OCI-LY7 (cell line): ENCODE data around the gene TFAP2E. TPM values are rescaled to one million over a fixed set of nuclear protein-coding genes. Genes with fewer than 3 reads are reported as not detected.

Experiments used
- BruUV-seq: library from RNA; stranded (reverse); fragments of 400-500 nt; replicated peaks from 2 replicates; lab custom pipeline; 2021; lab: Mats Ljungman, UMichigan
- CTCF ChIA-PET: fragments of 300-600 bp; sonication (Branson Sonifier 250); formaldehyde crosslinking; loops from one replicate; lab custom pipeline; 2022; ENCODE audit warnings: antibody characterized with exemption; ENCODE audit not compliant: unreplicated experiment; lab: Charles Lee
- POLR2A ChIA-PET: fragments of 300-600 bp; sonication (Branson Sonifier 250); formaldehyde crosslinking; loops from one replicate; lab custom pipeline; 2022; ENCODE audit warnings: antibody characterized with exemption; lab: Charles Lee
- DNase-seq: peaks from one replicate; pipeline ENCODE4 v3.0.0-alpha.2; 2015; ENCODE audit warnings: low spot score
- H2AFZ ChIP-seq: fragments of 200-600 bp; sonication (generic), shearing (Covaris generic); 2 replicates; pipeline ENCODE4 v1.6.1; 2014; ENCODE audit warnings: mild to moderate bottlenecking, antibody characterized with exemption, low read length, moderate library complexity
- H3K27ac ChIP-seq: fragments of 200-600 bp; sonication (generic); 2 replicates; pipeline ENCODE4 v1.5.1; 2014; ENCODE audit warnings: mixed run types, low read depth, mild to moderate bottlenecking, moderate library complexity, low read length, inconsistent platforms; ENCODE audit not compliant: poor library complexity, severe bottlenecking
- H3K36me3 ChIP-seq: fragments of 200-600 bp; sonication (generic); 2 replicates; pipeline ENCODE4 v1.6.1; 2014; ENCODE audit warnings: mild to moderate bottlenecking, antibody characterized with exemption, low read length, moderate library complexity, mixed read lengths; ENCODE audit not compliant: insufficient read depth
- H3K4me1 ChIP-seq: fragments of 200-600 bp; sonication (generic); 2 replicates; pipeline ENCODE4 v1.5.1; 2014; ENCODE audit warnings: mild to moderate bottlenecking, low read length; ENCODE audit not compliant: insufficient read depth, poor library complexity, severe bottlenecking
- H3K4me2 ChIP-seq: fragments of 200-600 bp; sonication (generic); 2 replicates; pipeline ENCODE4 v1.6.1; 2014; ENCODE audit warnings: mild to moderate bottlenecking, low read length
- H3K4me3 ChIP-seq: fragments of 200-600 bp; sonication (generic); 2 replicates; pipeline ENCODE4 v1.5.1; 2014; ENCODE audit warnings: mild to moderate bottlenecking, low read depth, low read length; ENCODE audit not compliant: poor library complexity, severe bottlenecking
- H3K79me2 ChIP-seq: fragments of 200-600 bp; sonication (generic); 2 replicates; pipeline ENCODE4 v1.6.1; 2016; ENCODE audit warnings: low read depth, mild to moderate bottlenecking, low read length, moderate library complexity, mixed read lengths; ENCODE audit not compliant: insufficient read depth
- H3K9me2 ChIP-seq: fragments of 200-600 bp; sonication (generic); 2 replicates; pipeline ENCODE4 v1.6.1; 2016; ENCODE audit warnings: mild to moderate bottlenecking, low read length, mixed read lengths; ENCODE audit not compliant: insufficient read depth
- H3K9me3 ChIP-seq: fragments of 200-600 bp; sonication (generic); 2 replicates; pipeline ENCODE4 v1.6.1; 2014; ENCODE audit warnings: mild to moderate bottlenecking, mixed run types, low read length, mixed read lengths
- H4K20me1 ChIP-seq: fragments of 200-600 bp; sonication (generic); 2 replicates; pipeline ENCODE4 v1.6.1; 2014; ENCODE audit warnings: mild to moderate bottlenecking, antibody characterized with exemption, low read length, moderate library complexity, mixed read lengths; ENCODE audit not compliant: insufficient read depth
- EZH2phosphoT487 ChIP-seq: fragments of 200-600 bp; sonication (generic); IDR thresholded peaks from 2 replicates; pipeline ENCODE4 v1.6.1; 2018; ENCODE audit warnings: low read depth, borderline replicate concordance, mild to moderate bottlenecking, mixed run types, antibody characterized with exemption, low read length, moderate library complexity, mixed read lengths
- intact Hi-C: fragments of 100-400 bp; cut with micrococcal nuclease; formaldehyde crosslinking; loops from one replicate; pipeline ENCODE4 v1.10.0; 2022; ENCODE audit not compliant: unreplicated experiment
- total RNA-seq, 2 experiments: library from RNA; depleted of rRNA in 1 of 2; stranded (reverse); fragments of >200 nt in 1 of 2; shearing (Covaris generic) in 1 of 2; gene quantifications; 2 replicates each; pipeline ENCODE4 v1.2.3, GENCODE V29; 2014 to 2022
- TF ChIP-seq, protein P1 (sequence below): fragments of 200-600 bp; sonication (generic); conservative IDR thresholded peaks from 2 replicates; pipeline ENCODE4 v1.5.1; 2014; ENCODE audit warnings: mild to moderate bottlenecking, antibody characterized with exemption, low read length, moderate library complexity, mixed read lengths

TFAP2E gene
- total RNA-seq, 2 experiments from 2014 or later = 1.1 to 1.2 TPM

GRCh38 chr1:35561297-35561971 lies 11.7 kb upstream of the TFAP2E start:
- POLR2A ChIA-PET = interaction anchor here (1.1 kb wide), 1 partner anchor 207 kb away, joined by 5 read pairs; no protein-coding TSS in a partner anchor
- Histone ChIP-seq H3K9me3 (no peaks in the 10 kb centered on the region), H3K4me3 (no peak overlapping the region), H2AFZ (no peak overlapping the region), H4K20me1 (no peaks in the 10 kb centered on the region; the same call in 1 of the 2 replicates), H3K4me2 (no peak overlapping the region), H3K27ac (no peak overlapping the region), H3K79me2 (peaks cover 9% of the 10 kb centered on the region; the same call in 1 of the 2 replicates), H3K36me3 (peaks cover 14% of the 10 kb centered on the region; the same call in 1 of the 2 replicates), H3K9me2 (no peaks in the 10 kb centered on the region), H3K4me1 (peaks cover 11% of the 10 kb centered on the region)
- DNase-seq = no peak
- BruUV-seq = no TSS peak
- CTCF ChIA-PET = no interaction called here
- intact Hi-C loops = no loop called here
- TF ChIP-seq EZH2phosphoT487 = no peak
- TF ChIP-seq, protein P1, sequence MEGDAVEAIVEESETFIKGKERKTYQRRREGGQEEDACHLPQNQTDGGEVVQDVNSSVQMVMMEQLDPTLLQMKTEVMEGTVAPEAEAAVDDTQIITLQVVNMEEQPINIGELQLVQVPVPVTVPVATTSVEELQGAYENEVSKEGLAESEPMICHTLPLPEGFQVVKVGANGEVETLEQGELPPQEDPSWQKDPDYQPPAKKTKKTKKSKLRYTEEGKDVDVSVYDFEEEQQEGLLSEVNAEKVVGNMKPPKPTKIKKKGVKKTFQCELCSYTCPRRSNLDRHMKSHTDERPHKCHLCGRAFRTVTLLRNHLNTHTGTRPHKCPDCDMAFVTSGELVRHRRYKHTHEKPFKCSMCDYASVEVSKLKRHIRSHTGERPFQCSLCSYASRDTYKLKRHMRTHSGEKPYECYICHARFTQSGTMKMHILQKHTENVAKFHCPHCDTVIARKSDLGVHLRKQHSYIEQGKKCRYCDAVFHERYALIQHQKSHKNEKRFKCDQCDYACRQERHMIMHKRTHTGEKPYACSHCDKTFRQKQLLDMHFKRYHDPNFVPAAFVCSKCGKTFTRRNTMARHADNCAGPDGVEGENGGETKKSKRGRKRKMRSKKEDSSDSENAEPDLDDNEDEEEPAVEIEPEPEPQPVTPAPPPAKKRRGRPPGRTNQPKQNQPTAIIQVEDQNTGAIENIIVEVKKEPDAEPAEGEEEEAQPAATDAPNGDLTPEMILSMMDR = no peak

GRCh38 chr1:35561972-35562680 lies 11.0 kb upstream of the TFAP2E start:
- CTCF ChIA-PET = no interaction called here
- H2AFZ ChIP-seq = no peak overlapping the region
- no peak overlapping the region for H3K4me3 ChIP-seq
- BruUV-seq = no TSS peak
- intact Hi-C loops = no loop called here
- no peak for DNase-seq
- peaks cover 3% of the 10 kb centered on the region; the same call in 1 of the 2 replicates for H3K79me2 ChIP-seq
- no peaks in the 10 kb centered on the region; the same call in 1 of the 2 replicates for H4K20me1 ChIP-seq
- TF ChIP-seq, protein P1 = no peak
- no peak overlapping the region for H3K27ac ChIP-seq
- POLR2A ChIA-PET = interaction anchor here (1.1 kb wide), 1 partner anchor 207 kb away, joined by 5 read pairs; no protein-coding TSS in a partner anchor
- peaks cover 8% of the 10 kb centered on the region for H3K4me1 ChIP-seq
- H3K9me3 ChIP-seq = no peaks in the 10 kb centered on the region
- H3K4me2 ChIP-seq = no peak overlapping the region
- peaks cover 14% of the 10 kb centered on the region; the same call in 1 of the 2 replicates for H3K36me3 ChIP-seq
- H3K9me2 ChIP-seq = no peaks in the 10 kb centered on the region
